Mesenchymal stem cell (in vitro differentiated cells and primary cell): ENCODE data around the gene NAPA.

ENCODE experiments used
- DNase-seq: peaks from one replicate; pipeline ENCODE4 v3.0.0-alpha.2; 2013
- H2AFZ ChIP-seq: one replicate; pipeline ENCODE4 v1.6.1; 2013; ENCODE audit warnings: low read depth, mild to moderate bottlenecking, control low read depth, inconsistent platforms, low read length, moderate library complexity
- H2AK5ac ChIP-seq: 2 replicates; pipeline ENCODE4 v1.6.1; 2013; ENCODE audit warnings: low read length, moderate library complexity, mild to moderate bottlenecking, inconsistent platforms; ENCODE audit not compliant: severe bottlenecking
- H2BK120ac ChIP-seq: one replicate; pipeline ENCODE4 v1.6.1; 2013; ENCODE audit warnings: low read depth, mild to moderate bottlenecking, inconsistent platforms, low read length, moderate library complexity
- H2BK12ac ChIP-seq, 2 experiments: one replicate each; pipeline ENCODE4 v1.6.1; 2013; ENCODE audit warnings: inconsistent platforms in 2 of 2, low read length in 2 of 2, mild to moderate bottlenecking in 2 of 2, moderate library complexity in 2 of 2, control low read depth in 1 of 2
- H2BK15ac ChIP-seq: one replicate; pipeline ENCODE4 v1.6.1; 2013; ENCODE audit warnings: mild to moderate bottlenecking, low read depth, inconsistent platforms; ENCODE audit not compliant: poor library complexity, severe bottlenecking
- H2BK5ac ChIP-seq: 2 replicates; pipeline ENCODE4 v1.6.1; 2013; ENCODE audit warnings: low read depth, mild to moderate bottlenecking, low read length, control low read depth, inconsistent platforms; ENCODE audit not compliant: poor library complexity, severe bottlenecking
- H3K14ac ChIP-seq, 2 experiments: one replicate each; pipeline ENCODE4 v1.6.1; 2013; ENCODE audit warnings: inconsistent platforms in 2 of 2, low read length in 2 of 2, control low read depth in 1 of 2, mild to moderate bottlenecking in 1 of 2, moderate library complexity in 1 of 2
- H3K18ac ChIP-seq, 2 experiments: one replicate each; pipeline ENCODE4 v1.6.1; 2013; ENCODE audit warnings: inconsistent platforms in 2 of 2, low read length in 2 of 2, control low read depth in 1 of 2, low read depth in 1 of 2, mild to moderate bottlenecking in 1 of 2
- H3K23ac ChIP-seq, 2 experiments: one replicate each; pipeline ENCODE4 v1.6.1; 2013; ENCODE audit warnings: inconsistent platforms in 2 of 2, low read length in 2 of 2, mild to moderate bottlenecking in 2 of 2, moderate library complexity in 2 of 2, control low read depth in 1 of 2
- H3K27ac ChIP-seq: 2 replicates; pipeline ENCODE4 v1.5.1; 2013; ENCODE audit warnings: mild to moderate bottlenecking, moderate library complexity, low read length, control low read depth, inconsistent platforms; ENCODE audit not compliant: poor library complexity, severe bottlenecking
- H3K27me3 ChIP-seq, 2 experiments: 2 replicates each; pipeline versions ENCODE4 v1.6.1 to v1.7.0; 2013; ENCODE audit warnings: low read length in 2 of 2, mild to moderate bottlenecking in 2 of 2, moderate library complexity in 2 of 2, control low read depth in 1 of 2, inconsistent platforms in 1 of 2; ENCODE audit not compliant: control insufficient read depth in 1 of 2, insufficient read depth in 1 of 2
- H3K36me3 ChIP-seq, 2 experiments: 2 replicates each; pipeline versions ENCODE4 v1.6.1 to v1.7.0; 2013; ENCODE audit warnings: low read length in 2 of 2, control low read depth in 1 of 2, inconsistent platforms in 1 of 2, low read depth in 1 of 2, mild to moderate bottlenecking in 1 of 2; ENCODE audit not compliant: insufficient read depth in 2 of 2, control insufficient read depth in 1 of 2
- H3K4ac ChIP-seq, 2 experiments: one replicate each; pipeline ENCODE4 v1.6.1; 2013; ENCODE audit warnings: inconsistent platforms in 2 of 2, low read length in 2 of 2, mild to moderate bottlenecking in 2 of 2, moderate library complexity in 2 of 2, control low read depth in 1 of 2, low read depth in 1 of 2
- H3K4me1 ChIP-seq: 2 replicates; pipeline ENCODE4 v1.6.1; 2013; ENCODE audit warnings: low read depth, low read length, control low read depth; ENCODE audit not compliant: control insufficient read depth, insufficient read depth
- H3K4me2 ChIP-seq: 2 replicates; pipeline ENCODE4 v1.6.1; 2013; ENCODE audit warnings: low read length, mild to moderate bottlenecking, inconsistent platforms; ENCODE audit not compliant: poor library complexity, severe bottlenecking
- H3K4me3 ChIP-seq, 2 experiments: 2 replicates each; pipeline versions ENCODE4 v1.5.1 to v1.7.0; 2013; ENCODE audit warnings: low read length in 2 of 2, mild to moderate bottlenecking in 2 of 2, control low read depth in 1 of 2, low read depth in 1 of 2; ENCODE audit not compliant: insufficient read depth in 1 of 2
- H3K79me1 ChIP-seq: replicated peaks from 2 replicates; pipeline ENCODE4 v1.6.1; 2013; ENCODE audit warnings: mild to moderate bottlenecking, control low read depth, low read length, inconsistent platforms; ENCODE audit not compliant: poor library complexity, severe bottlenecking
- H3K9ac ChIP-seq: 2 replicates; pipeline ENCODE4 v1.7.0; 2013; ENCODE audit warnings: mild to moderate bottlenecking, low read length, moderate library complexity
- H3K9me3 ChIP-seq: 2 replicates; pipeline ENCODE4 v1.7.0; 2013; ENCODE audit warnings: mild to moderate bottlenecking, low read length; ENCODE audit not compliant: control insufficient read depth
- H4K8ac ChIP-seq: one replicate; pipeline ENCODE4 v1.6.1; 2013; ENCODE audit warnings: inconsistent platforms, mild to moderate bottlenecking, low read length, moderate library complexity
- H4K91ac ChIP-seq: one replicate; pipeline ENCODE4 v1.6.1; 2013; ENCODE audit warnings: mild to moderate bottlenecking, low read length, inconsistent platforms
- WGBS: methylation state at CpG from one replicate; pipeline ENCODE4 v1.1.7; 2013; ENCODE audit warnings: mixed read lengths; 5-methylcytosine and 5-hydroxymethylcytosine counted together

The NAPA gene

GRCh38 chr19:47450478-47450877 is 64.4 kb downstream of the NAPA start:
- H2AK5ac ChIP-seq: no peak overlapping the region
- H2BK5ac ChIP-seq: no peak overlapping the region
- no peaks in the 10 kb centered on the region for H3K36me3 ChIP-seq
- no peak overlapping the region for H3K4ac ChIP-seq
- no peak overlapping the region for H2AFZ ChIP-seq
- H3K9me3 ChIP-seq: peaks cover 7% of the 10 kb centered on the region
- H3K18ac ChIP-seq: no peak overlapping the region
- no peak overlapping the region for H2BK12ac ChIP-seq
- peaks cover 55 to 87% of the 10 kb centered on the region in 2 experiments for H3K27me3 ChIP-seq
- no peak overlapping the region for H2BK120ac ChIP-seq
- H3K79me1 ChIP-seq: no peaks in the 10 kb centered on the region
- no peak overlapping the region for H2BK15ac ChIP-seq
- H3K14ac ChIP-seq: no peak overlapping the region
- peaks cover 20% of the 10 kb centered on the region for H3K4me1 ChIP-seq
- H3K23ac ChIP-seq: no peak overlapping the region
- DNase-seq: no peak
- WGBS: 64% methylated on average over 6 of the region's 7 CpGs
- no peak overlapping the region for H4K8ac ChIP-seq
- no peak overlapping the region for H3K4me2 ChIP-seq
- no peak overlapping the region for H3K4me3 ChIP-seq
- H3K9ac ChIP-seq: no peak overlapping the region
- no peak overlapping the region for H3K27ac ChIP-seq
- no peak overlapping the region for H4K91ac ChIP-seq

- peaks cover 20% of the 10 kb centered on the region for H3K4me1 ChIP-seq
- H2BK15ac ChIP-seq: no peak overlapping the region
- H2BK12ac ChIP-seq: no peak overlapping the region
- H3K18ac ChIP-seq: no peak overlapping the region
- no peak overlapping the region for H2BK120ac ChIP-seq
- no peak overlapping the region for H3K14ac ChIP-seq
- no peak overlapping the region for H3K27ac ChIP-seq
- no peak overlapping the region for H2AK5ac ChIP-seq
- no peak overlapping the region for H3K4ac ChIP-seq
- H3K4me2 ChIP-seq: no peak overlapping the region
- H3K4me3 ChIP-seq: no peak overlapping the region
- no peak overlapping the region for H2BK5ac ChIP-seq
- no peak overlapping the region for H3K9ac ChIP-seq
- DNase-seq: no peak
- no peak overlapping the region for H4K91ac ChIP-seq
- no peaks in the 10 kb centered on the region for H3K9me3 ChIP-seq
- no peak overlapping the region for H4K8ac ChIP-seq
- H3K27me3 ChIP-seq: peaks cover 70 to 88% of the 10 kb centered on the region in 2 experiments
- no peaks in the 10 kb centered on the region for H3K79me1 ChIP-seq
- peak overlapping the region in 1 of 2 experiments; percentile 18 for H3K23ac ChIP-seq
- WGBS: 37% methylated on average over 9 of the region's 9 CpGs
- no peaks in the 10 kb centered on the region for H3K36me3 ChIP-seq
- no peak overlapping the region for H2AFZ ChIP-seq
Measured at GRCh38 chr19:47448360-47448727, 66.5 kb downstream of the NAPA start.

GRCh38 chr19:47447470-47448359 is 67.1 kb downstream of the NAPA start:
- Histone ChIP-seq H3K4ac (no peak overlapping the region), H3K18ac (peak overlapping the region in 1 of 2 experiments; percentile 69), H4K91ac (peak overlapping the region; percentile 74), H3K4me1 (peaks cover 20% of the 10 kb centered on the region), H2BK5ac (no peak overlapping the region), H2AK5ac (no peak overlapping the region), H2BK120ac (no peak overlapping the region), H3K9me3 (no peaks in the 10 kb centered on the region), H3K27me3 (peaks cover 77 to 88% of the 10 kb centered on the region in 2 experiments), H3K4me3 (no peak overlapping the region), H3K23ac (peak overlapping the region in 1 of 2 experiments; percentile 73), H3K79me1 (no peaks in the 10 kb centered on the region), H3K4me2 (no peak overlapping the region), H3K14ac (no peak overlapping the region), H4K8ac (no peak overlapping the region), H2AFZ (no peak overlapping the region), H2BK15ac (no peak overlapping the region), H3K27ac (no peak overlapping the region), H3K36me3 (no peaks in the 10 kb centered on the region), H3K9ac (no peak overlapping the region), H2BK12ac (no peak overlapping the region)
- WGBS: 8% methylated on average over 78 of the region's 95 CpGs
- DNase-seq: peak; percentile 64

- DNase-seq: peak; percentile 29
- Histone ChIP-seq H3K4ac (no peak overlapping the region), H3K4me1 (peaks cover 20% of the 10 kb centered on the region), H3K36me3 (no peaks in the 10 kb centered on the region), H3K9me3 (no peaks in the 10 kb centered on the region), H3K79me1 (no peaks in the 10 kb centered on the region), H3K27ac (no peak overlapping the region), H3K23ac (no peak overlapping the region), H2BK5ac (no peak overlapping the region), H4K91ac (no peak overlapping the region), H3K18ac (peak overlapping the region in 1 of 2 experiments; percentile 54), H2BK12ac (no peak overlapping the region), H3K9ac (no peak overlapping the region), H2AFZ (no peak overlapping the region), H2BK120ac (no peak overlapping the region), H2AK5ac (no peak overlapping the region), H2BK15ac (no peak overlapping the region), H3K4me3 (no peak overlapping the region), H4K8ac (no peak overlapping the region), H3K14ac (no peak overlapping the region), H3K4me2 (no peak overlapping the region), H3K27me3 (peaks cover 84 to 94% of the 10 kb centered on the region in 2 experiments)
- 11% methylated on average over 23 of the region's 28 CpGs for WGBS
Measured at GRCh38 chr19:47446534-47447469, 68.1 kb downstream of the NAPA start.
